Measurements from ENCODE around the gene SLC12A4. TPM values are rescaled to one million over a fixed set of nuclear protein-coding genes. Genes with fewer than 3 reads are reported as not detected.

The SLC12A4 gene
- total RNA-seq, 4 donors from 2014 or later = 10.7 to 83.3 (median 33.6) TPM

GRCh38 chr16:67910158-67910557 lies 58.3 kb downstream of the SLC12A4 start:
- no peak overlapping the region for H3K27ac ChIP-seq
- H3K4me3 ChIP-seq = no peak overlapping the region
- TF ChIP-seq POLR2A (IDR thresholded peaks at IDR 0.05) (no peak), CTCF (IDR thresholded peaks at IDR 0.05) (no peak)
- H3K9me3 ChIP-seq = no peaks in the 10 kb centered on the region
- H3K4me1 ChIP-seq = no peaks in the 10 kb centered on the region
- no peak for DNase-seq
- peaks cover 0 to 43% (median 0%) of the 10 kb centered on the region in 3 donors for H3K36me3 ChIP-seq
- no peaks in the 10 kb centered on the region for H3K27me3 ChIP-seq

- no peak overlapping the region for H3K27ac ChIP-seq
- peaks cover 0 to 38% (median 0%) of the 10 kb centered on the region in 3 donors for H3K36me3 ChIP-seq
- no peaks in the 10 kb centered on the region for H3K27me3 ChIP-seq
- no peak for TF ChIP-seq POLR2A (IDR thresholded peaks at IDR 0.05)
- TF ChIP-seq CTCF (IDR thresholded peaks at IDR 0.05) = no peak
- no peak overlapping the region for H3K4me3 ChIP-seq
- H3K9me3 ChIP-seq = no peaks in the 10 kb centered on the region
- H3K4me1 ChIP-seq = no peaks in the 10 kb centered on the region
- no peak for DNase-seq
Observed at GRCh38 chr16:67909056-67909742, 59.2 kb downstream of the SLC12A4 start.

- Histone ChIP-seq H3K27me3 (no peaks in the 10 kb centered on the region), H3K27ac (no peak overlapping the region), H3K9me3 (no peaks in the 10 kb centered on the region), H3K4me1 (no peaks in the 10 kb centered on the region), H3K36me3 (peaks cover 0 to 45% (median 0%) of the 10 kb centered on the region in 3 donors), H3K4me3 (no peak overlapping the region)
- TF ChIP-seq POLR2A (IDR thresholded peaks at IDR 0.05) = no peak
- no peak for TF ChIP-seq CTCF (IDR thresholded peaks at IDR 0.05)
- DNase-seq = no peak
Observed at GRCh38 chr16:67907397-67908180, 60.8 kb downstream of the SLC12A4 start.

GRCh38 chr16:67902831-67903230 lies 65.6 kb downstream of the SLC12A4 start:
- TF ChIP-seq POLR2A (IDR thresholded peaks at IDR 0.05) (no peak), CTCF (IDR thresholded peaks at IDR 0.05) (no peak)
- DNase-seq = no peak
- Histone ChIP-seq H3K27me3 (no peaks in the 10 kb centered on the region), H3K4me3 (no peak overlapping the region), H3K4me1 (peaks cover 0 to 8% (median 0%) of the 10 kb centered on the region in 4 donors), H3K36me3 (peaks cover 0 to 12% (median 0%) of the 10 kb centered on the region in 3 donors), H3K9me3 (no peaks in the 10 kb centered on the region), H3K27ac (no peak overlapping the region)

GRCh38 chr16:67901734-67902133 lies 66.7 kb downstream of the SLC12A4 start:
- TF ChIP-seq POLR2A (IDR thresholded peaks at IDR 0.05) (no peak), CTCF (IDR thresholded peaks at IDR 0.05) (no peak)
- Histone ChIP-seq H3K27me3 (no peaks in the 10 kb centered on the region), H3K36me3 (peaks cover 0 to 12% (median 0%) of the 10 kb centered on the region in 3 donors), H3K4me3 (no peak overlapping the region), H3K9me3 (no peaks in the 10 kb centered on the region), H3K4me1 (peaks cover 0 to 19% (median 0%) of the 10 kb centered on the region in 4 donors), H3K27ac (no peak overlapping the region)
- DNase-seq = no peak
